Subcutaneous abdominal adipose tissue (tissue), 5 donors: Measurements from ENCODE around the gene ZNF689.

Source experiments
- H3K27ac ChIP-seq: one replicate; pipeline ENCODE4 v1.7.0; 2013; ENCODE audit warnings: low read depth, mild to moderate bottlenecking, inconsistent platforms, low read length, moderate library complexity
- H3K27me3 ChIP-seq, 5 donors: one replicate each; pipeline ENCODE4 v1.7.0; 2013; ENCODE audit warnings: low read length in 5 of 5, inconsistent platforms in 1 of 5; ENCODE audit not compliant: control insufficient read depth in 5 of 5, insufficient read depth in 4 of 5
- H3K36me3 ChIP-seq, 5 donors: one replicate each; pipeline ENCODE4 v1.7.0; 2013; ENCODE audit warnings: low read length in 5 of 5; ENCODE audit not compliant: control insufficient read depth in 5 of 5, insufficient read depth in 5 of 5
- H3K4me1 ChIP-seq, 5 donors: one replicate each; pipeline ENCODE4 v1.7.0; 2013; ENCODE audit warnings: low read length in 5 of 5, mild to moderate bottlenecking in 3 of 5, moderate library complexity in 1 of 5; ENCODE audit not compliant: control insufficient read depth in 5 of 5, insufficient read depth in 5 of 5
- H3K4me3 ChIP-seq, 5 donors: one replicate each; pipeline ENCODE4 v1.7.0; 2013; ENCODE audit warnings: low read length in 5 of 5, low read depth in 1 of 5
- H3K9ac ChIP-seq, 5 donors: one replicate each; pipeline ENCODE4 v1.7.0; 2013; ENCODE audit warnings: low read length in 5 of 5, mild to moderate bottlenecking in 4 of 5, moderate library complexity in 3 of 5
- H3K9me3 ChIP-seq, 5 donors: one replicate each; pipeline ENCODE4 v1.7.0; 2013; ENCODE audit warnings: low read length in 5 of 5; ENCODE audit not compliant: control insufficient read depth in 5 of 5
- donor health status: healthy.
- donor health status: healthy.
- donor health status: healthy.
- donor health status: healthy.
- donor health status: healthy.

ZNF689 gene

DNA sequence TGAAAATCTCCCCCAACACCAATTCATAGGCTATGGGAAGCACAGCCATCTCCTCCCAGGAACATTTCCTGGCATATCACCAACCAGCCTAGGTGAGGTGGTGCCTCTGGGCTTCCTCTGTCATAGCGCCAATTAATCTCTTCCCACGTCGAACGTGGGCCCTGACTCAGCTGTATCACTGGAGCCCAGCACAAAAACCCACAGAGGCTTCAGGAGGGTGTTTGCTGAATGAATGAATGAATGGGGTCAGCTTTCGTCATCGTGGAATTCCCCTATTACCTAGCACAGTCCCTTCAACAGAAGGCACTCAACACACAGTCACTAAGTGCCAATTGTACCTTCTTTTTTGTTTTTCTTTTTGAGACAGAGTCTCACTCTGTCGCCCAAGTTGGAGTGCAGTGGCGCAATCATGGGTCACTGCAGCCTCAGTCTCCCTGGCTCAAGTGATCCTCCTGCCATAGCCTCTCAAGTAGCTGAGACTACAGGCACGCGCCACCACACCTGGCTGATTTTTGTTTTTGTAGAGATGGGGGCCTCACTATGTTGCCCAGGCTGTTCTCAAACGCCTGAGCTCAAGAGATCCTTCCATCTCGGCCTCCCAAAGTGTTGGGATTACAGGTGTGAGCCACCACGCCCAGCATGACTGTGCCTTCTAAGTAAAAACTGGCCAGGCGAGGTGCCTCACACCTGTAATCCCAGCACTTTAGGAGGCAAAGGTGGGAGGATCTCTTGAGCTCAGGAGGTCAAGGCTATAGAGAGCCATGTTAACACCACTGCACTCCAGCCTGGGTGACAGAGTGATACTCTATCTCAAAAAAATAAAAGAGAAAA, 42.8 kb downstream of the ZNF689 start:
- Histone ChIP-seq H3K4me1 (peaks cover 10 to 25% (median 20%) of the 10 kb centered on the region in 5 donors), H3K4me3 (no peak overlapping the region), H3K27me3 (no peaks in the 10 kb centered on the region), H3K9ac (no peak overlapping the region), H3K36me3 (no peaks in the 10 kb centered on the region), H3K27ac (no peak overlapping the region), H3K9me3 (no peaks in the 10 kb centered on the region)

DNA sequence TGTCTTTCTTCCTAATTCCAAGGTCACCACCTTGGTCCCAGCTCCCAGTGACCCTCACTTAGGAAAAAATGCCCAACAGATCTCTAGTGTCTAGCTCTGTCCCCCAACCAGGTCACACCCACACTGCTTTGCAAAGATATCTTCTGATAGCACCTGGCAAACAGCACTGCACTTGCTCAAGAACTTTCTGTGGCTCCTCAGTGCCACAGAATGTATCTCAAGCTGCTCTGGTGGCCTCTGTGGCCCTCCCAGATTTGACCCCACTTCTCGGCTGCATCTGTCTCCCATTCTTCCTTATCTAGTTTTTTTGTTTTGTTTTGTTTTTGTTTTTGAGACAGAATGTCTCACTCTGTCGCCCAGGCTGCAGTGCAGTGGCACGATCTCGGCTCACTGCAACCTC, 43.7 kb downstream of the ZNF689 start:
- no peak overlapping the region for H3K27ac ChIP-seq

DNA sequence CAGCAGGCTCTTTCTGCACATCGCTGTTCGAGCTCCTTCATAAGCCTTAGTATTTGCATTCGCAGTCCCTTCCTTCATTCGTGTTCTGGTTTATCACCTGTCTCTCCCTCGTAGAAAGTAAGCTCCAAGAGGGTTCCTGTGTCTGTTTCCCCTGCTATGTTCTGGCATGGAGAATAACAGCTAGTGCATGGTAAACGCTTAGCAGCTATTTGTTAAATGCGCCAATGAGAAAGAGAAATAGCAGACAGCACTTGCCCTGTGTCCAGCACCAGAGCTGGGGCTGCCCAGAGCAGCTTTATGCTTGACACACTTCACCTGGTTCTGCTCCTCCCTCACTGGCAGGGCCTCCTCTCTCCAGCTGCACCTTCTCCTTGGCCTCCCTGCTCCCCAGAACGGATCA, 44.2 kb downstream of the ZNF689 start:
- Histone ChIP-seq H3K9me3 (no peaks in the 10 kb centered on the region), H3K4me1 (peaks cover 6 to 27% (median 18%) of the 10 kb centered on the region in 5 donors), H3K27me3 (no peaks in the 10 kb centered on the region), H3K27ac (no peak overlapping the region), H3K4me3 (no peak overlapping the region), H3K36me3 (no peaks in the 10 kb centered on the region), H3K9ac (no peak overlapping the region)

More for the DNA sequence above, 43.7 kb downstream of the ZNF689 start:
- Histone ChIP-seq H3K4me1 (peaks cover 8 to 24% (median 16%) of the 10 kb centered on the region in 5 donors), H3K9me3 (no peaks in the 10 kb centered on the region), H3K9ac (no peak overlapping the region), H3K36me3 (no peaks in the 10 kb centered on the region), H3K27me3 (no peaks in the 10 kb centered on the region), H3K4me3 (no peak overlapping the region)

DNA sequence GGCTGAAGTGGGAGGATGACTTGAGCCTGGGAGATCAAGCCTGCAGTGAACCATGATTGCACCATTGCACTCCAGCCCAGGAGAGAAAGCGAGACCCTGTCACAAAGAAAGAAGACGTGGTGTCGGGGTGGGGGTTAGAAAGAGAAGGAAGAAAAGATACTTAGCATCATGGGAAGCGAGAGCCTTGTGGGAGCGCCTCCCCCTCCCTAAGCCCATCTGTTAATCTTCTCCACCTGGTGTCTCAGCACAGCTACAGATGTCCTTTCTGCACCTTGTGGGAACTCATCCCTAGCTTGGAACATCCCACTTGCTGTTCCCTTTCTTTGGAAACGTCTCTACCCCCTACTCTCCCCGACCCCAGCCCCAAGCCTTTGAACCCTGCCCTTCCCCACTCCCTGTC, 44.7 kb downstream of the ZNF689 start:
- no peak overlapping the region for H3K4me3 ChIP-seq
- no peaks in the 10 kb centered on the region for H3K27me3 ChIP-seq
- no peaks in the 10 kb centered on the region for H3K9me3 ChIP-seq
- H3K4me1 ChIP-seq: peaks cover 3 to 25% (median 16%) of the 10 kb centered on the region in 5 donors
- H3K9ac ChIP-seq: no peak overlapping the region
- H3K36me3 ChIP-seq: no peaks in the 10 kb centered on the region
- no peak overlapping the region for H3K27ac ChIP-seq

DNA sequence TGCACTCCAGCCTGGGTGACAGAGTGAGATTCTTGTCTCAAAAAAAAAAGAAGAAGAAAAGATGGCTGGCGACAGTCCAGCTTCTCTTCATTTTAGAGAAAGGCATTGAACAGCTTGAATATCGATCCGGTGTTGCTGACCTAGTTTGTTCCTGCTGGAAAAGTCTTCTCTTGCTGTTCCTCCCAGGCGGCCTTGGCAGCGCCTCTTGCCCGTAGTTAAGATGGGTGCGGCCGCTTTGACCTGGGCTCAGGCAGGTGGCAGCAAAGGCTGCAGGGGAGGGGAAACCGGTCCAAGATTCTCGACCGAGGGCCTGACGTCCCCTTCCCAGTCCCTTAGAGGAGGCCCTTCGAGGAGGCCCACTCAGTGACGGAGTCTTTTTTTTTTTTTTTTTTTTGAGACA, 48.2 kb downstream of the ZNF689 start:
- Histone ChIP-seq H3K9ac (peak overlapping the region in 1 of 5 donors; percentile 73), H3K27me3 (no peaks in the 10 kb centered on the region), H3K36me3 (no peaks in the 10 kb centered on the region), H3K9me3 (no peaks in the 10 kb centered on the region), H3K4me3 (peak overlapping the region in 4 of 5 donors; percentile 75 to 80 (median 78)), H3K27ac (peak overlapping the region; percentile 46), H3K4me1 (peaks cover 0 to 23% (median 21%) of the 10 kb centered on the region in 5 donors)

DNA sequence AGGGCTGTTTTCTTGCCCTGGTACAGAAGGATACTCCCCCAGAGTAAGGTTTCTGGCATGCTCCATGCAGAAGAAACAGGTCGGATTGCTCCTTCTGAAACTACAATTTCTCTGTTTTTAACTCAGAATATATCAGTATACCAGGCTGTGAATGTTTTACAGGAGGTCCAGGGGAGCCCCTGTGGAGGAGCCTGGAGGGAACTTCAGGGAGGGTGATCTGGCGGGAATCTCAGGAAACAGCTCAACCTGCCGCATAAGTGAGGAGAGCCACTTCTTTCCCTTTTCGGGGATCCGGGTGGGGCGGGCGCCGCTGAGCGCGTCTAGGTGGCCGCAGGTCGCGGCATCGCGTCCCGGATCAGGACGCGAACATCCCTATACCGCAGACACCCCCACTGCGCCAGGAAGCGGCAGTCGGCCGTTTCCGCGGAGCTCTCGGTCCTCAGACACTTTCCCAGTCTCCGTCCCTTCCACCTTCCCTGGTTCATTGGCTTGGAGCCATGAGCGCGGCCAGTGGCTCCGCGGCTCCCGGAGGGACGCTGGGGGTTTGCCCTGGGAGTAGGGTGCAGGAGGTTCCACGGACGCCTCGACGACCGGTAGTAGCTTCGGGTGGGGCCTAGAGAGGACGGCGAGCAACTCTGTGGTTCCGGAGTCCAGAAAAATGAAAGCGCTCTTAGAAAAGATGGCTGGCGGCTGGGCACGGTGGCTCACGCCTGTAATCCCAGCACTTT, 48.9 kb downstream of the ZNF689 start:
- Histone ChIP-seq H3K4me1 (peaks cover 0 to 29% (median 23%) of the 10 kb centered on the region in 5 donors), H3K27ac (peak overlapping the region; percentile 46), H3K9me3 (no peaks in the 10 kb centered on the region), H3K27me3 (no peaks in the 10 kb centered on the region), H3K4me3 (peak overlapping the region; percentile 39 to 80 (median 77)), H3K36me3 (peaks cover 0 to 2% (median 0%) of the 10 kb centered on the region in 5 donors), H3K9ac (peak overlapping the region in 4 of 5 donors; percentile 26 to 87 (median 75))

DNA sequence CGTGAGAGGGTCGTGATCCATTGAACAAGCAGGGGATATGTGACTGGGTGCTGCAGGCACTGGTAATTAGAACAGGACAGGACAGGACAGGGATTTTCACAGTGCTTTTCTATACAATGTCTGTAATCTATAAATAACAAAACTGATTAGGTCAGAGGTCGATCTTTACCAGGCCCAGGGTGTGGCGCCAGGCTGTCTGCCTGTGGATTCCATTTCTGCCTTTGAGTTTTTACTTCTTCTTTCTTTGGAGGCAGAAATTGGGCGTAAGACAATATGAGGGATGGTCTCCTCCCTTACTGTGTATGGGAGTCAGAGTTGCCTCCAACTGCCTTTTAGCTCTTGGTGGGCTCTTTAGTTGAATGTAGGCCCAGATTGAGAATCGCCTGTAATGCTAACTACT, 50.5 kb downstream of the ZNF689 start:
- H3K27ac ChIP-seq: no peak overlapping the region
- H3K9me3 ChIP-seq: no peaks in the 10 kb centered on the region
- no peak overlapping the region for H3K4me3 ChIP-seq

DNA sequence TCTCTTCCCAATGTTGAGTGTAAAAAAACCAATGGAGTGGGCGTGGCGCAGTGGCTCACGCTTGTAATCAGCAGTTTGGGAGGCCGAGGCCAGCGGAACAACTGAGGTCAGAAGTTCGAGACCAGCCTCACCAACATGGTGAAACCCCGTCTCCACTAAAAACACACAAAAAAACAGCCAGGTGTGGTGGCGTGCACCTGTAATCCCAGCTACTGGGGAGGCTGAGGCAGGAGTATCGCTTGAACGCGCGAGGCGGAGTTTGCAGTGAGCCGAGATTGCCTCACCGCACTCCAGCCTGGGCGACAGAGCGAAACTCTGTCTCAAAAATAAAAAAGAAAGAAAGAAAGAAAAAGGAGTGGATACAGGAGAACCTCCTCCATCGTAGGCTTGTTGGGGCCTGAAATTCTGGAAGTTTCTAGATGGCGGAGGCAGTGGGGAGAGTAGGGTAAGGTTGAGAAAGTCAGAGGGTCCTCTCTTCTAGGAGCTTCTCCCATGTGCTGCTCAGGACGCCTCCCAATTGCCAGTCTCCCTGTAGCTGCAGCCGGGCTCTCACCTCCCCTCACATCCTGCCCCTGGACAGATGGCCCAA, 51.3 kb downstream of the ZNF689 start:
- Histone ChIP-seq H3K36me3 (peaks cover 0 to 25% (median 20%) of the 10 kb centered on the region in 5 donors), H3K27ac (peak overlapping the region; percentile 89), H3K4me1 (peaks cover 0 to 32% (median 23%) of the 10 kb centered on the region in 5 donors), H3K9ac (no peak overlapping the region), H3K4me3 (peak overlapping the region; percentile 56 to 87 (median 62)), H3K9me3 (no peaks in the 10 kb centered on the region), H3K27me3 (no peaks in the 10 kb centered on the region)

More for the DNA sequence above, 50.5 kb downstream of the ZNF689 start:
- Histone ChIP-seq H3K9ac (no peak overlapping the region), H3K36me3 (peaks cover 0 to 17% (median 12%) of the 10 kb centered on the region in 5 donors), H3K4me1 (peaks cover 0 to 32% (median 23%) of the 10 kb centered on the region in 5 donors), H3K27me3 (no peaks in the 10 kb centered on the region)

DNA sequence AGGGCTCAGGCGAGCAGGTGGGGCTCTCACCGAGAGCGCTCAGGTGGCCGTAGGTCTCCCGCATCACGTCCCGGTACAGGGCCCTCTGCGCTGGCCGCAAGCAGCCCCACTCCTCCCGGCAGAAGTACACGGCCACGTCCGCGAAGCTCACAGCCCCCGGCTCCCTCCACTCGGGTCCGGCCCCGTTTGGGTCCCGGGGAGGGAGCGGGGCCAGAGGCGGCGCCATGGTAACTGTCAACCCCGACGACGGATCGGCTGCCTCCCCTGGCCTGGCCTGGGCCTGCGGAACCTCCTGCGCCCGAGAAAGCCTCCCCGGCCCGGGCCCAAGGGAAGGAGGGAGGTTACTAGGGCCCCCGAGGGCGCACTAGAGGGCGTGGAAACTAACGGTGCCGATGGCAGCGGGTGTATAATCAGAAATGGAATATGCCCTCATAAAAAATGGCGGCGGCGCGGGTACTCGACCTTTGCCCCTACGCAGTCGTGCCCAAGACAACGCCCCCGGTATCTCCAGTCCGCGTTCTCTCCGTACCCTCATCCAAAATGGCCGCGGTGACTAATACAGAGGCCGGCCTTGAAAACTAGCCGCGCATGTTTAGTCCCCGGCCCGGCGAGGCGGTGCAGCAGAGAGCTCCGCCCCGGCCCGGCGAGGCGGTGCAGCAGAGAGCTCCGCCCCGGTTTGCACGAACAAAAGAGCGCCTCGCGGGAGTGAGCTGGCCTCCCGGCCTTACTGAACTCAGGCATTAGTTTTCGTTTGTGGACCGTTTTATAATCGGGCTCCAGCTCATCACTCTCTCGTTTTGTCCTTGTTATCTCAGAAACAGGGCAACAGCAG, 52.0 kb downstream of the ZNF689 start, which contains the start of gene ZNF764:
ZNF764 (minus strand) TSS at position 418 of the 832 bp plus-strand sequence; CDS start at position 226, 192 bp downstream.
- H3K9ac ChIP-seq: peak within 1 kb of the TSS; percentile 48 to 98 (median 92)
- H3K36me3 ChIP-seq: peaks cover 0 to 32% (median 21%) of the 10 kb centered on the region in 5 donors
- peak within 1 kb of the TSS; percentile 71 to 88 (median 78) for H3K4me3 ChIP-seq
- no peaks in the 10 kb centered on the region for H3K9me3 ChIP-seq
- H3K4me1 ChIP-seq: peaks cover 0 to 32% (median 23%) of the 10 kb centered on the region in 5 donors
- no peaks in the 10 kb centered on the region for H3K27me3 ChIP-seq
- peak within 1 kb of the TSS; percentile 89 for H3K27ac ChIP-seq
